Mesothelial cell of epicardium (in vitro differentiated cells): ENCODE measurements around the gene TAF11L14. TPM values are rescaled to one million over a fixed set of nuclear protein-coding genes. Genes with fewer than 3 reads are reported as not detected.
A peak's percentile ranks its signal among the peaks of the same experiment; 100 is the strongest.
"Not testable (repeated sequence)": the region's sequence is repeated elsewhere in the genome, so short reads cannot be mapped to it uniquely, and the experiment has no call there.

Experiments used
- DNase-seq, 2 experiments: peaks; one replicate each; pipeline ENCODE4 v3.0.0; 2021; ENCODE audit warnings: low spot score in 2 of 2; ENCODE audit not compliant: unreplicated experiment in 2 of 2
- H3K27ac Mint-ChIP-seq: 2 replicates; pipeline ENCODE4 v1.8.0; 2021; ENCODE audit warnings: mixed read lengths
- H3K27me3 Mint-ChIP-seq: 2 replicates; pipeline ENCODE4 v1.8.0; 2021; ENCODE audit warnings: low read depth, mixed read lengths
- H3K36me3 Mint-ChIP-seq: 2 replicates; pipeline ENCODE4 v1.8.0; 2021; ENCODE audit warnings: mixed read lengths
- H3K4me1 Mint-ChIP-seq: 2 replicates; pipeline ENCODE4 v1.8.0; 2021; ENCODE audit warnings: mixed read lengths
- H3K4me3 Mint-ChIP-seq: 2 replicates; pipeline ENCODE4 v1.8.0; 2021; ENCODE audit warnings: mild to moderate bottlenecking, moderate library complexity, mixed read lengths
- H3K9me3 Mint-ChIP-seq: 2 replicates; pipeline ENCODE4 v1.8.0; 2021; ENCODE audit warnings: mixed read lengths
- total RNA-seq: library from RNA; stranded (reverse); gene quantifications from 3 replicates; pipeline ENCODE4 v1.2.1, GENCODE V29; 2021
- TF ChIP-seq, protein P1 (sequence below): fragments of 200-600 bp; sonication (generic); IDR thresholded peaks from one replicate; pipeline ENCODE4 v1.5.0; 2021; ENCODE audit warnings: antibody characterized with exemption; ENCODE audit not compliant: unreplicated experiment

The TAF11L14 gene
- not detected in 3 replicates for total RNA-seq

DNA sequence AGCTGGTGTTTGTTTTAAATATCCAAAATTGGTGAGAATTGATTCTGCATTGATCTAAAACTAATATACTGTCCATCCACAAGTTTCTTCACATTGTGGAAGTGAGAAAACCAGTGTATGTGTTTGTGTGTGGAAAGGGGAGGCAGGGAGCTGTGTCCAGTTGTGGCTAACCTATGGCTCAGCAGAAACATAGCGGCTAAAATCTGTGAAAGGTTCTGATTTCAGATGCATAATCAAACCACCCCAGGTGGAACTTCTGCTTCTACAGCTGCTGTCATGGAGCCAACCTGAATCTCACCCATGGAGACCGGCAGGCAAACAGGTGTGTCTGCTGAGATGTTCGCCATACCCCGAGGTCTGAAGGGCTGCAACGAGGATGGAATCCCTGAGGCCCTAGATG, at the start of gene TAF11L14:
Gene TAF11L14, plus strand, starts transcription at position 301 of the 400 bp plus-strand sequence.
- Mint-ChIP-seq H3K36me3 (no peaks in the 10 kb centered on the region), H3K9me3 (peaks cover 6% of the 10 kb centered on the region), H3K27ac (no peak within 1 kb of the TSS), H3K4me1 (no peaks in the 10 kb centered on the region), H3K27me3 (no peaks in the 10 kb centered on the region), H3K4me3 (no peak within 1 kb of the TSS)
- DNase-seq: no peak
- TF ChIP-seq, protein P1, sequence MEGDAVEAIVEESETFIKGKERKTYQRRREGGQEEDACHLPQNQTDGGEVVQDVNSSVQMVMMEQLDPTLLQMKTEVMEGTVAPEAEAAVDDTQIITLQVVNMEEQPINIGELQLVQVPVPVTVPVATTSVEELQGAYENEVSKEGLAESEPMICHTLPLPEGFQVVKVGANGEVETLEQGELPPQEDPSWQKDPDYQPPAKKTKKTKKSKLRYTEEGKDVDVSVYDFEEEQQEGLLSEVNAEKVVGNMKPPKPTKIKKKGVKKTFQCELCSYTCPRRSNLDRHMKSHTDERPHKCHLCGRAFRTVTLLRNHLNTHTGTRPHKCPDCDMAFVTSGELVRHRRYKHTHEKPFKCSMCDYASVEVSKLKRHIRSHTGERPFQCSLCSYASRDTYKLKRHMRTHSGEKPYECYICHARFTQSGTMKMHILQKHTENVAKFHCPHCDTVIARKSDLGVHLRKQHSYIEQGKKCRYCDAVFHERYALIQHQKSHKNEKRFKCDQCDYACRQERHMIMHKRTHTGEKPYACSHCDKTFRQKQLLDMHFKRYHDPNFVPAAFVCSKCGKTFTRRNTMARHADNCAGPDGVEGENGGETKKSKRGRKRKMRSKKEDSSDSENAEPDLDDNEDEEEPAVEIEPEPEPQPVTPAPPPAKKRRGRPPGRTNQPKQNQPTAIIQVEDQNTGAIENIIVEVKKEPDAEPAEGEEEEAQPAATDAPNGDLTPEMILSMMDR: no peak

DNA sequence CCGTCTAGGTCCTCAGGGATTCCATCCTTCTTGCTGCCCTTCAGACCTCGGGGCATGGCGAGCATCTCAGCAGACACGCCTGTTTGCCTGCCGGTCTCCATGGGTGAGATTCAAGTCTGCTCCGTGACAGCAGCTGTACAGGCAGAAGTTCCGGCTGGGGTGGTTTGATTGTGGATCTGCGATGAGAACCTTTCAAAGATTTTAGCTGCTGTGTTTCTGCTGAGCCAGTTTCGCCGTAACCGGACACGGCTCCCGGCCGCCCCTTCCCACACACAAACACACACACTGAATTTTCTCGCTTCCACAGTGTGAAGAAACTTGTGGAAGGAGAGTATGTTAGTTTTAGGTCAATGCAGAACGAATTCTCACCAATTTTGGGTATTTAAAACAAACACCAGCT, 48.6 kb upstream of the TAF11L14 start, which contains the start of gene TAF11L7:
Gene TAF11L7, minus strand, starts transcription at position 101 of the 400 bp plus-strand sequence.
- H3K4me3 Mint-ChIP-seq, H3K4me1 Mint-ChIP-seq, H3K27me3 Mint-ChIP-seq: not testable (repeated sequence)

DNA sequence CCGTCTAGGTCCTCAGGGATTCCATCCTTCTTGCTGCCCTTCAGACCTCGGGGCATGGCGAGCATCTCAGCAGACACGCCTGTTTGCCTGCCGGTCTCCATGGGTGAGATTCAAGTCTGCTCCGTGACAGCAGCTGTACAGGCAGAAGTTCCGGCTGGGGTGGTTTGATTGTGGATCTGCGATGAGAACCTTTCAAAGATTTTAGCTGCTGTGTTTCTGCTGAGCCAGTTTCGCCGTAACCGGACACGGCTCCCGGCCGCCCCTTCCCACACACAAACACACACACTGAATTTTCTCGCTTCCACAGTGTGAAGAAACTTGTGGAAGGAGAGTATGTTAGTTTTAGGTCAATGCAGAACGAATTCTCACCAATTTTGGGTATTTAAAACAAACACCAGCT, 43.4 kb upstream of the TAF11L14 start, which contains the start of gene TAF11L8:
Gene TAF11L8, minus strand, starts transcription at position 101 of the 400 bp plus-strand sequence.
- not testable (repeated sequence) for H3K4me3 Mint-ChIP-seq, H3K36me3 Mint-ChIP-seq, DNase-seq, H3K27ac Mint-ChIP-seq, H3K9me3 Mint-ChIP-seq, H3K27me3 Mint-ChIP-seq, H3K4me1 Mint-ChIP-seq

More for the DNA sequence above, 48.6 kb upstream of the TAF11L14 start, which contains the start of gene TAF11L7:
- not testable (repeated sequence) for H3K9me3 Mint-ChIP-seq, DNase-seq, H3K36me3 Mint-ChIP-seq, H3K27ac Mint-ChIP-seq

DNA sequence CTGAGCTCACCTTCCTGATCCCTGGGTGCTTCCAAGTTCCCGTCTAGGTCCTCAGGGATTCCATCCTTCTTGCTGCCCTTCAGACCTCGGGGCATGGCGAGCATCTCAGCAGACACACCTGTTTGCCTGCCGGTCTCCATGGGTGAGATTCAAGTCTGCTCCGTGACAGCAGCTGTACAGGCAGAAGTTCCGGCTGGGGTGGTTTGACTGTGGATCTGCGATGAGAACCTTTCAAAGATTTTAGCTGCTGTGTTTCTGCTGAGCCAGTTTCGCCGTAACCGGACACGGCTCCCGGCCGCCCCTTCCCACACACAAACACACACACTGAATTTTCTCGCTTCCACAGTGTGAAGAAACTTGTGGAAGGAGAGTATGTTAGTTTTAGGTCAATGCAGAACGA, 40.0 kb upstream of the TAF11L14 start, which contains the start of gene TAF11L9:
Gene TAF11L9, minus strand, starts transcription at position 140 of the 400 bp plus-strand sequence.
- DNase-seq: peak; percentile 57 to 60
- not testable (repeated sequence) for H3K27ac Mint-ChIP-seq, H3K4me1 Mint-ChIP-seq

DNA sequence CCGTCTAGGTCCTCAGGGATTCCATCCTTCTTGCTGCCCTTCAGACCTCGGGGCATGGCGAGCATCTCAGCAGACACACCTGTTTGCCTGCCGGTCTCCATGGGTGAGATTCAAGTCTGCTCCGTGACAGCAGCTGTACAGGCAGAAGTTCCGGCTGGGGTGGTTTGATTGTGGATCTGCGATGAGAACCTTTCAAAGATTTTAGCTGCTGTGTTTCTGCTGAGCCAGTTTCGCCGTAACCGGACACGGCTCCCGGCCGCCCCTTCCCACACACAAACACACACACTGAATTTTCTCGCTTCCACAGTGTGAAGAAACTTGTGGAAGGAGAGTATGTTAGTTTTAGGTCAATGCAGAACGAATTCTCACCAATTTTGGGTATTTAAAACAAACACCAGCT, 36.5 kb upstream of the TAF11L14 start, which contains the start of gene TAF11L10:
Gene TAF11L10, minus strand, starts transcription at position 101 of the 400 bp plus-strand sequence.
- H3K36me3 Mint-ChIP-seq, H3K4me3 Mint-ChIP-seq, DNase-seq, H3K9me3 Mint-ChIP-seq, H3K27ac Mint-ChIP-seq, H3K4me1 Mint-ChIP-seq, H3K27me3 Mint-ChIP-seq: not testable (repeated sequence)

More for the DNA sequence above, 40.0 kb upstream of the TAF11L14 start, which contains the start of gene TAF11L9:
- not testable (repeated sequence) for H3K4me3 Mint-ChIP-seq, H3K36me3 Mint-ChIP-seq, H3K27me3 Mint-ChIP-seq, H3K9me3 Mint-ChIP-seq

DNA sequence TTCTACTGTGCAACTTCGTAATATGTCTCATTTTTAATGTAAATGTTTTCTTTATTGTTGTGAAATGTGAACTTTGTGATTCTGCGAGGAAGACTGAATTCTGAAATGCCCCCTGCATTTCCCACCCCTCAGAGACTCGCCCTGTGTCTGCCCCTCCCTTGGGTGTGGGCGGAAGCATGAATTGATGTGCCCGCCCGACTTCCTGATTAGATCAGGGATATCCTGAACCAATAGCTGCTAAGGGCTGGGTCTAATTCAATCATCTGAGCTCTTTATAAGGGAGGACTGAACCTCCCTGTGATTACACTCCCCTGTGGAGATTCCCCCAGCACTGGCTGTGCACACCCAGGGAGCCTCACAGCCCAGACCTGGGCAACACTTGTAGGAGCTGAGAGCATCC, 30.4 kb upstream of the TAF11L14 start, which contains the start of gene TAF11L11:
Gene TAF11L11, plus strand, starts transcription at position 304 of the 400 bp plus-strand sequence.
- not testable (repeated sequence) for H3K4me1 Mint-ChIP-seq, H3K36me3 Mint-ChIP-seq, H3K9me3 Mint-ChIP-seq, H3K27ac Mint-ChIP-seq, DNase-seq, H3K4me3 Mint-ChIP-seq, H3K27me3 Mint-ChIP-seq

DNA sequence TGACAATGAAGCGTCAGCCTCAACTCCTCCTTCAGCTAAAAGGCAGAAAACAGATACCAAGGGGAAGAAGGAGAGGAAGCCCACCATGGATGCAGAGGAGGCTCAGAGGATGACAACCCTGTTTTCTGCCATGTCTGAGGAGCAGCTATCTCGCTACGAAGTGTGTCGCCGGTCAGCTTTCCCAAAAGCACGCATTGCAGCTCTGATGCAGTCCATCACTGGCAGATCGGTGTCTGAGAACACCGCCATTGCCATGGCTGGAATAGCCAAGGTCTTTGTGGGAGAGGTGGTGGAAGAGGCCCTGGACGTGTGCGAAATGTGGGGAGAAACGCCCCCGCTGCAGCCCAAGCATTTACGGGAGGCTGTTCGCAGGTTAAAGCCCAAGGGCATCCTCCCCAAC, 29.3 kb upstream of the TAF11L14 start:
- no peak overlapping the region for H3K4me3 Mint-ChIP-seq
- TF ChIP-seq, protein P1: no peak
- H3K9me3 Mint-ChIP-seq: no peaks in the 10 kb centered on the region
- no peak for DNase-seq
- no peaks in the 10 kb centered on the region for H3K27me3 Mint-ChIP-seq
- no peak overlapping the region for H3K27ac Mint-ChIP-seq
- no peaks in the 10 kb centered on the region for H3K4me1 Mint-ChIP-seq
- no peaks in the 10 kb centered on the region for H3K36me3 Mint-ChIP-seq

DNA sequence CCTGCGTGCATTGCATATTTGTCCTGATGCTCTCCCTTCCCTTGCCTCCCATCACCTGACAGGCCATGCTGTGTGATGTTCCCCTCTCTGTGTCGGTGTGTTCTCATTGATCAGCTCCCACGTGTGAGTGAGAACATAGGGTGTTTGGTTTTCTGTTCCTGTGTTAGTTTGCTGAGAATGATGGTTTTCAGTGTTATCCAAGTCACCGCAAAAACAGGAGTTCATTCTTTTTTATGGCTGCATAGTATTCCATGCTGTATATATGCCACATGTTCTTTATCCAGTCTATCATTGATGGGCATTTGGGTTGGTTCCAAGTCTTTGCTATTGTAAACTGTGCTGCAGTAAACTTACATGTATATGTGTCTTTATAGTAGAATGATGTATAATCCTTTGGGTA, 26.8 kb upstream of the TAF11L14 start:
- H3K4me1 Mint-ChIP-seq, H3K27me3 Mint-ChIP-seq, H3K4me3 Mint-ChIP-seq, H3K36me3 Mint-ChIP-seq, H3K9me3 Mint-ChIP-seq, DNase-seq, H3K27ac Mint-ChIP-seq: not testable (repeated sequence)

DNA sequence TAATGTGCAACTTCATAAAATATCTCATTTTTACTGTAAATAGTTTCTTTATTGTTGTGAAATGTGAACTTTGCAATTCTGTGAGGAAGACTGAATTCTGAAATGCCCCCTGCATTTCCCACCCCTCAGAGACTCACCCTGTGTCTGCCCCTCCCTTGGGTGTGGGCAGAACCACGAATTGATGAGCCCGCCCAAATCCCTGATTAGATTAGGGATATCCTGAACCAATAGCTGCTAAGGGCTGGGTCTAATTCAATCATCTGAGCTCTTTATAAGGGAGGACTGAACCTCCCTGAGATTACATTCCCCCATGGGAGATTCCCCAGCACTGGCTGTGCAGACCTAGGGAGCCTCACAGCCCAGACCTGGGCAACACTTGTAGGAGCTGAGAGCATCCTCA, 24.2 kb upstream of the TAF11L14 start, which contains the start of gene TAF11L12:
Gene TAF11L12, plus strand, starts transcription at position 301 of the 400 bp plus-strand sequence.
- not testable (repeated sequence) for H3K27ac Mint-ChIP-seq, H3K36me3 Mint-ChIP-seq, H3K9me3 Mint-ChIP-seq

More for the DNA sequence above, 24.2 kb upstream of the TAF11L14 start, which contains the start of gene TAF11L12:
- H3K4me1 Mint-ChIP-seq, DNase-seq, H3K27me3 Mint-ChIP-seq, H3K4me3 Mint-ChIP-seq: not testable (repeated sequence)
